ENCODE measurements around the gene TOP1.
"Not testable (repeated sequence)": the region's sequence is repeated elsewhere in the genome, so short reads cannot be mapped to it uniquely, and the experiment has no call there.

The TOP1 gene

GRCh38 chr20:41131594-41132387 is 103.2 kb downstream of the TOP1 start:
- in situ Hi-C loops (cut with MboI; ENCODE audit: low pct_unique_long_range_greater_than_20kb, low sequenced_read_pairs, unreplicated experiment): no loop called here
- no peak for TF ChIP-seq CTCF (IDR thresholded peaks at IDR 0.05; ENCODE audit: extremely low read depth, insufficient read depth, missing control alignments)

GRCh38 chr20:41132388-41132775 is 103.8 kb downstream of the TOP1 start:
- in situ Hi-C loops (cut with MboI; ENCODE audit: low pct_unique_long_range_greater_than_20kb, low sequenced_read_pairs, unreplicated experiment); DNase-seq (ENCODE audit: low spot score): not testable (repeated sequence)

More at GRCh38 chr20:41131594-41132387, 103.2 kb downstream of the TOP1 start:
- no peak for DNase-seq (ENCODE audit: low spot score)

- TF ChIP-seq CTCF (IDR thresholded peaks at IDR 0.05; ENCODE audit: extremely low read depth, insufficient read depth, missing control alignments): no peak
- DNase-seq (ENCODE audit: low spot score): peak; percentile 84
Observed at GRCh38 chr20:41133709-41134361, 105.2 kb downstream of the TOP1 start.

GRCh38 chr20:41134362-41135186 is 106.0 kb downstream of the TOP1 start:
- peak; percentile 11 for TF ChIP-seq CTCF (IDR thresholded peaks at IDR 0.05; ENCODE audit: extremely low read depth, insufficient read depth, missing control alignments)
- in situ Hi-C loops (cut with MboI; ENCODE audit: low pct_unique_long_range_greater_than_20kb, low sequenced_read_pairs, unreplicated experiment): no loop called here
- DNase-seq (ENCODE audit: low spot score): no peak

More at GRCh38 chr20:41133709-41134361, 105.2 kb downstream of the TOP1 start:
- in situ Hi-C loops (cut with MboI; ENCODE audit: low pct_unique_long_range_greater_than_20kb, low sequenced_read_pairs, unreplicated experiment): no loop called here

GRCh38 chr20:41135187-41135887 is 106.7 kb downstream of the TOP1 start:
- peak; percentile 71 for DNase-seq (ENCODE audit: low spot score)
- in situ Hi-C loops (cut with MboI; ENCODE audit: low pct_unique_long_range_greater_than_20kb, low sequenced_read_pairs, unreplicated experiment): no loop called here

More at GRCh38 chr20:41135187-41135887, 106.7 kb downstream of the TOP1 start:
- peak; percentile 81 for TF ChIP-seq CTCF (IDR thresholded peaks at IDR 0.05; ENCODE audit: extremely low read depth, insufficient read depth, missing control alignments)
